ENCODE data around the gene ABCB8. TPM values are rescaled to one million over a fixed set of nuclear protein-coding genes. Genes with fewer than 3 reads are reported as not detected.

The ABCB8 gene
- polyA plus RNA-seq, 1 of the 3 experiments (the other 2 are of a cell fraction), result 36.0 TPM

- no peaks in the 10 kb centered on the region for H3F3A ChIP-seq (replicated peaks; ENCODE audit: insufficient read depth)
- 80% methylated on average over 12 of the region's 13 CpGs for WGBS (ENCODE audit: low lambda C conversion rate)
- no peak for TF ChIP-seq ELF1 (IDR thresholded peaks at IDR 0.05)
- no peak for TF ChIP-seq EZH2phosphoT487 (IDR thresholded peaks at IDR 0.05; ENCODE audit: borderline replicate concordance, low read depth)
- TF ChIP-seq PBX3 (IDR thresholded peaks at IDR 0.05), result no peak
- TF ChIP-seq USF1 (IDR thresholded peaks at IDR 0.05; ENCODE audit: borderline replicate concordance, low read depth), result no peak
- 0 out of 2 replicates have a peak, but pooled peaks cover 5% of the 10 kb centered on the region for H3K27me3 ChIP-seq (ENCODE audit: insufficient read depth)
- H3K4me1 ChIP-seq (ENCODE audit: control insufficient read depth in 1 of 2, insufficient read depth in 2 of 2, low read depth in 1 of 2, low read length in 1 of 2), result no peaks in the 10 kb centered on the region
- no peaks in the 10 kb centered on the region for H3K9me3 ChIP-seq
- H3K27ac ChIP-seq (ENCODE audit: low read depth in 2 of 2, low read length in 1 of 2), result no peak overlapping the region
- H3K36me3 ChIP-seq (replicated peaks in 1 of 2; ENCODE audit: control insufficient read depth in 1 of 2, insufficient read depth in 2 of 2, low read length in 1 of 2), result no peaks in the 10 kb centered on the region
- H3K9me2 ChIP-seq, result no peaks in the 10 kb centered on the region
- no peaks in the 10 kb centered on the region for H3K79me2 ChIP-seq (ENCODE audit: insufficient read depth)
- H3K9ac ChIP-seq, result no peak overlapping the region
- no peak overlapping the region for H3K4me3 ChIP-seq (ENCODE audit: low read depth in 2 of 2, low read length in 1 of 2)
- no peak for DNase-seq
- no peaks in the 10 kb centered on the region for H4K20me1 ChIP-seq (ENCODE audit: insufficient read depth)
- POLR2A ChIA-PET, result no interaction called here
- H2AFZ ChIP-seq (ENCODE audit: low read depth), result no peak overlapping the region
- CTCF ChIA-PET, result interaction anchor here (1.0 to 10.7 kb wide), 7 partner anchors 10 to 213 kb away, joined by 3 to 107 read pairs (median 7); partner anchors contain the start of gene ATG9B
- H3K4me2 ChIP-seq, result no peak overlapping the region
These were observed 27.3 kb upstream of the ABCB8 start for GRCh38 chr7:151000897-151001495.

- 89% methylated on average over 16 of the region's 16 CpGs for WGBS (ENCODE audit: low lambda C conversion rate)
- no peaks in the 10 kb centered on the region for H3K36me3 ChIP-seq (replicated peaks in 1 of 2; ENCODE audit: control insufficient read depth in 1 of 2, insufficient read depth in 2 of 2, low read length in 1 of 2)
- TF ChIP-seq RXRA (IDR thresholded peaks at IDR 0.05; ENCODE audit: borderline replicate concordance, low read depth) (no peak), ELF1 (IDR thresholded peaks at IDR 0.05) (no peak), SMC3 (IDR thresholded peaks at IDR 0.05; ENCODE audit: low read depth, low read length) (no peak), GABPA (IDR thresholded peaks at IDR 0.05; ENCODE audit: low read depth) (no peak), MAX (IDR thresholded peaks at IDR 0.05; ENCODE audit: low read depth) (no peak), RAD21 (IDR thresholded peaks at IDR 0.05; ENCODE audit: low read length) (no peak), TAF1 (IDR thresholded peaks at IDR 0.05; ENCODE audit: borderline replicate concordance, low read depth, low read length) (no peak), EZH2phosphoT487 (IDR thresholded peaks at IDR 0.05; ENCODE audit: borderline replicate concordance, low read depth) (no peak), FOSL2 (IDR thresholded peaks at IDR 0.05; ENCODE audit: borderline replicate concordance, low read depth) (no peak), TCF12 (IDR thresholded peaks at IDR 0.05) (no peak), CTCF (IDR thresholded peaks at IDR 0.05) (no peak), NFIC (IDR thresholded peaks at IDR 0.05; ENCODE audit: borderline replicate concordance) (no peak), RCOR1 (IDR thresholded peaks at IDR 0.05; ENCODE audit: low read length) (no peak), SIN3A (IDR thresholded peaks at IDR 0.05; ENCODE audit: borderline replicate concordance, low read depth, low read length) (no peak)
- POLR2A ChIA-PET, result no interaction called here
- no peak overlapping the region for H2AFZ ChIP-seq (ENCODE audit: low read depth)
- H3K4me1 ChIP-seq (ENCODE audit: control insufficient read depth in 1 of 2, insufficient read depth in 2 of 2, low read depth in 1 of 2, low read length in 1 of 2), result no peaks in the 10 kb centered on the region
- H3K27ac ChIP-seq (ENCODE audit: low read depth in 2 of 2, low read length in 1 of 2), result no peak overlapping the region
- DNase-seq, result no peak
- 0 out of 2 replicates have a peak, but pooled peaks cover 5% of the 10 kb centered on the region for H3K27me3 ChIP-seq (ENCODE audit: insufficient read depth)
- H3K4me3 ChIP-seq (ENCODE audit: low read depth in 2 of 2, low read length in 1 of 2), result no peak overlapping the region
- no peaks in the 10 kb centered on the region for H3K9me2 ChIP-seq
- H3K79me2 ChIP-seq (ENCODE audit: insufficient read depth), result no peaks in the 10 kb centered on the region
- CTCF ChIA-PET, result interaction anchor here (1.0 to 10.7 kb wide), 6 partner anchors 9 to 103 kb away, joined by 3 to 107 read pairs (median 9); partner anchors contain the start of gene ATG9B
- H3K9ac ChIP-seq, result no peak overlapping the region
- H3K9me3 ChIP-seq, result no peaks in the 10 kb centered on the region
- H3K4me2 ChIP-seq, result no peak overlapping the region
- H3F3A ChIP-seq (replicated peaks; ENCODE audit: insufficient read depth), result no peaks in the 10 kb centered on the region
- no peaks in the 10 kb centered on the region for H4K20me1 ChIP-seq (ENCODE audit: insufficient read depth)
These were observed 26.7 kb upstream of the ABCB8 start for GRCh38 chr7:151001546-151001945.

All from SK-N-SH (cell line).